ENCODE results near the gene ERC2. TPM values are rescaled to one million over a fixed set of nuclear protein-coding genes. Genes with fewer than 3 reads are reported as not detected.

Gene ERC2
- total RNA-seq, 3 donors from 2014 or later, result 0.16 TPM; not detected in 2

- no peak overlapping the region for H3K4me3 Mint-ChIP-seq
- no peaks in the 10 kb centered on the region for H3K4me1 Mint-ChIP-seq (ENCODE audit: low read depth)
Observed at GRCh38 chr3:55795746-55796145, 672.5 kb downstream of the ERC2 start.

GRCh38 chr3:55795296-55795695 lies 673.0 kb downstream of the ERC2 start:
- Mint-ChIP-seq H3K4me3 (no peak overlapping the region), H3K9me3 (peaks cover 6% of the 10 kb centered on the region), H3K27me3 (ENCODE audit: low read depth) (no peaks in the 10 kb centered on the region), H3K36me3 (ENCODE audit: insufficient read depth) (peaks cover 2% of the 10 kb centered on the region), H3K4me1 (ENCODE audit: low read depth) (no peaks in the 10 kb centered on the region)
- ATAC-seq (no peak), DNase-seq (no peak)

More at GRCh38 chr3:55795746-55796145, 672.5 kb downstream of the ERC2 start:
- DNase-seq, result no peak
- Mint-ChIP-seq H3K36me3 (ENCODE audit: insufficient read depth) (peaks cover 2% of the 10 kb centered on the region), H3K9me3 (peaks cover 6% of the 10 kb centered on the region), H3K27me3 (ENCODE audit: low read depth) (no peaks in the 10 kb centered on the region)
- ATAC-seq, result no peak

- Mint-ChIP-seq H3K9me3 (peaks cover 1% of the 10 kb centered on the region), H3K4me3 (no peak overlapping the region), H3K36me3 (ENCODE audit: insufficient read depth) (no peaks in the 10 kb centered on the region), H3K27me3 (ENCODE audit: low read depth) (no peaks in the 10 kb centered on the region), H3K4me1 (ENCODE audit: low read depth) (no peaks in the 10 kb centered on the region)
- no peak for ATAC-seq
- no peak for DNase-seq
Observed at GRCh38 chr3:55792742-55793141, 675.5 kb downstream of the ERC2 start.

GRCh38 chr3:55792009-55792408 lies 676.3 kb downstream of the ERC2 start:
- Mint-ChIP-seq H3K4me3 (no peak overlapping the region), H3K4me1 (ENCODE audit: low read depth) (no peaks in the 10 kb centered on the region), H3K9me3 (no peaks in the 10 kb centered on the region), H3K36me3 (ENCODE audit: insufficient read depth) (no peaks in the 10 kb centered on the region), H3K27me3 (ENCODE audit: low read depth) (no peaks in the 10 kb centered on the region)
- no peak for DNase-seq
- no peak for ATAC-seq

- no peaks in the 10 kb centered on the region for H3K36me3 Mint-ChIP-seq (ENCODE audit: insufficient read depth)
- DNase-seq (no peak), ATAC-seq (no peak)
- H3K4me1 Mint-ChIP-seq (ENCODE audit: low read depth), result no peaks in the 10 kb centered on the region
- H3K27me3 Mint-ChIP-seq (ENCODE audit: low read depth), result no peaks in the 10 kb centered on the region
- no peaks in the 10 kb centered on the region for H3K9me3 Mint-ChIP-seq
- no peak overlapping the region for H3K4me3 Mint-ChIP-seq
Observed at GRCh38 chr3:55790596-55791350, 677.5 kb downstream of the ERC2 start.

DNA sequence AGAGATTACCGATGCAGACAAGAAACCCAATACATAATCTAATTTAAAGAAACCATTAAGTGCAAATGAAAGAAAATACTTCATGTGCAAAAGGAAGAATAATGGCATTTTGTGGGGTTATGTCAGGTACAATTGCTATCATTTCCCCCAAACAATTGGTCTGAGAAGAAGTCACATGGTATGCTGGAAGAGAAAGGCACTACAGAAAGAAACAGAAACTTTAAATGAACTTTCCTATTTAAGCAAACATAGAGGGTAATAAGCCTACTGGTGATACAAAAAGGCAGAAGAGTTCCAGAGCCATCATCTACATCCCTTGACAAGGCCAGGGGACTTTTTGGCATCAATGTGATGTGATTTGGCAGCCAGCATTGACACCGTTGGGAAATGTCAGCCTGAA lies 678.8 kb downstream of the ERC2 start:
- no peaks in the 10 kb centered on the region for H3K27me3 Mint-ChIP-seq (ENCODE audit: low read depth)
- no peak for DNase-seq
- H3K4me3 Mint-ChIP-seq, result no peak overlapping the region
- no peak for ATAC-seq
- H3K9me3 Mint-ChIP-seq, result no peaks in the 10 kb centered on the region
- no peaks in the 10 kb centered on the region for H3K36me3 Mint-ChIP-seq (ENCODE audit: insufficient read depth)
- no peaks in the 10 kb centered on the region for H3K4me1 Mint-ChIP-seq (ENCODE audit: low read depth)

- no peaks in the 10 kb centered on the region for H3K9me3 Mint-ChIP-seq
- no peak for DNase-seq
- H3K4me1 Mint-ChIP-seq (ENCODE audit: low read depth), result no peaks in the 10 kb centered on the region
- no peak for ATAC-seq
- H3K27me3 Mint-ChIP-seq (ENCODE audit: low read depth), result no peaks in the 10 kb centered on the region
- H3K4me3 Mint-ChIP-seq, result no peak overlapping the region
- H3K36me3 Mint-ChIP-seq (ENCODE audit: insufficient read depth), result no peaks in the 10 kb centered on the region
Observed at GRCh38 chr3:55782807-55783206, 685.5 kb downstream of the ERC2 start.

DNA sequence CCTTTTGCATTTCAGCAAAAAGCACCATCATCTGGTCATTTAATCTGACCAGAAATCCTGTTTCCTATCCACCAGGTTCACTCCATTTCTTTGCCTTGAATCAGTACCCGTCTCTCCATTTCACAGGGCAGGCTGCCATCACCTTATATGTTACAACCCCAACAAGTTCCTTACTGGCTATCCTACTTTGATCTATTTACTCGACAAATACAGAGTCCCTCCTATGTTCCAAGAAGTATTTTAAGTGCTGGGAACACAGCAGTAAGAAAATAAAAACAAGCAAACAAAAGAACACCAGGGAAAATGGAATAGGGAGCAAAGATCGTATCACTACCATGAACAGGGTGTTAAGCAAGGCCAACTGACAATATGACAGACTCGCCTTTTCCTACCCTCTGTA lies 685.9 kb downstream of the ERC2 start:
- Mint-ChIP-seq H3K9me3 (no peaks in the 10 kb centered on the region), H3K27me3 (ENCODE audit: low read depth) (no peaks in the 10 kb centered on the region), H3K36me3 (ENCODE audit: insufficient read depth) (no peaks in the 10 kb centered on the region), H3K4me3 (no peak overlapping the region), H3K4me1 (ENCODE audit: low read depth) (no peaks in the 10 kb centered on the region)
- DNase-seq (no peak), ATAC-seq (no peak)

DNA sequence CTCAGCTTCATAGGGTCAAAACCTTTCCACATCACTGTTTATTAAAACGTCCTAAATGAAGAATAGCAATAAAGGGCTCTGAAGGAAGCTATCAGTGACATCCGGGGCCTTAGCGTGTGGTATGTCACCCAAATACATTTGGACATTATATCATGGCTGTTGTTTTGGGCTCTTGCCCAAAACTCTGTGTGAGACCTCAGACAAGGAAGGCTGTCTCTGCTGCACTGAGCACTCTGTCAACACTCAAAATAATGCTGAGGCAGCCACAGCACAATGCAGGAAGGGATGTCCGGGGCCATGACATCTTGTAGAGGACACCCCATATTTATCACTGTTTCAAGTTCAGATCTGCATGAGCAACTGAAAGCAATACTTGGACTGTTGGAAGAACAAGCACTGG lies 687.4 kb downstream of the ERC2 start:
- Mint-ChIP-seq H3K27me3 (ENCODE audit: low read depth) (no peaks in the 10 kb centered on the region), H3K36me3 (ENCODE audit: insufficient read depth) (no peaks in the 10 kb centered on the region), H3K4me3 (no peak overlapping the region), H3K9me3 (no peaks in the 10 kb centered on the region), H3K4me1 (ENCODE audit: low read depth) (no peaks in the 10 kb centered on the region)
- DNase-seq, result no peak
- no peak for ATAC-seq

DNA sequence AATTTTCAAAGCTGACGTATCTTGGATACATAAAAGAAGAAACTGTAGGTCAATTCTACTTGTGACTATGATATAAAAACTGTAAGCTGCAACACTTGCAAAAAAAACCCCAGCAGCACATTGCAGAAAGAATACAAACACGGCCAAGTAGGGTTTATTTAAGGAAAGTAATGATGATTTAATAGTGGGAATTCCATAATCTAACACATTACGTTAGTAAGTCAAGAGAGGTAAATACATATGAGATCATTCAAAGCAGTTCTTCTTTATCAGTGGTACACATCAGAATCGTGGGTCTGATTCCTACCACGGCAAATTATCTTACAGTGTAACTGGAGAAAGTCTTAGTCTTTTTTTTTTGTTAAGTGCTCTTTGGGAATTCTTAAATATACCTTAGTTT lies 688.7 kb downstream of the ERC2 start:
- Mint-ChIP-seq H3K36me3 (ENCODE audit: insufficient read depth) (no peaks in the 10 kb centered on the region), H3K9me3 (no peaks in the 10 kb centered on the region), H3K4me1 (ENCODE audit: low read depth) (no peaks in the 10 kb centered on the region), H3K4me3 (no peak overlapping the region), H3K27me3 (ENCODE audit: low read depth) (no peaks in the 10 kb centered on the region)
- ATAC-seq (no peak), DNase-seq (no peak)

GRCh38 chr3:55775366-55776154 lies 692.7 kb downstream of the ERC2 start:
- Mint-ChIP-seq H3K4me1 (ENCODE audit: low read depth) (no peaks in the 10 kb centered on the region), H3K9me3 (no peaks in the 10 kb centered on the region), H3K4me3 (no peak overlapping the region), H3K36me3 (ENCODE audit: insufficient read depth) (no peaks in the 10 kb centered on the region), H3K27me3 (ENCODE audit: low read depth) (no peaks in the 10 kb centered on the region)
- ATAC-seq, result no peak
- DNase-seq, result no peak

DNA sequence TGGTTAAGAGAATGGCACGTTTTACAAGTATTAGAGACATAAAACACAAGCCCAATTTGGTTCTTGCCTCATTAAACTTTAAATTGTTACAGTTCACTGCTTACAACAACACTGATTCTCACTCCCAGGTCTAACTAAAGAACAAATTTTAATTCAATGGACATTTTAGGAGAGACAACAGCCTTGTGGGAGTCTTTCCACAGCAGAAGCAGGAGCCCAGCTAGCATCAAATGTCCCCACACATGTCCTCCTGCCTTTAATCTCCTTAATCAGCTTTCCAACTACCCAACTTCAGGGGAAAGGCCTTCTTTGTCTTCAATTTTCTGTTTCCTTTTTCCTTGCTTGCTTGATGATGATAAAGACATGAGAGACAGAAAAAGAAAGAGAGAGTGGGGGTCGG lies 693.4 kb downstream of the ERC2 start:
- DNase-seq (no peak), ATAC-seq (no peak)
- Mint-ChIP-seq H3K4me3 (no peak overlapping the region), H3K27me3 (ENCODE audit: low read depth) (no peaks in the 10 kb centered on the region), H3K9me3 (no peaks in the 10 kb centered on the region), H3K4me1 (ENCODE audit: low read depth) (no peaks in the 10 kb centered on the region), H3K36me3 (ENCODE audit: insufficient read depth) (no peaks in the 10 kb centered on the region)

GRCh38 chr3:55771503-55771902 lies 696.8 kb downstream of the ERC2 start:
- DNase-seq, result no peak
- no peaks in the 10 kb centered on the region for H3K27me3 Mint-ChIP-seq (ENCODE audit: low read depth)
- no peaks in the 10 kb centered on the region for H3K36me3 Mint-ChIP-seq (ENCODE audit: insufficient read depth)
- no peaks in the 10 kb centered on the region for H3K9me3 Mint-ChIP-seq
- no peak for ATAC-seq
- H3K4me1 Mint-ChIP-seq (ENCODE audit: low read depth), result no peaks in the 10 kb centered on the region
- H3K4me3 Mint-ChIP-seq, result no peak overlapping the region

DNA sequence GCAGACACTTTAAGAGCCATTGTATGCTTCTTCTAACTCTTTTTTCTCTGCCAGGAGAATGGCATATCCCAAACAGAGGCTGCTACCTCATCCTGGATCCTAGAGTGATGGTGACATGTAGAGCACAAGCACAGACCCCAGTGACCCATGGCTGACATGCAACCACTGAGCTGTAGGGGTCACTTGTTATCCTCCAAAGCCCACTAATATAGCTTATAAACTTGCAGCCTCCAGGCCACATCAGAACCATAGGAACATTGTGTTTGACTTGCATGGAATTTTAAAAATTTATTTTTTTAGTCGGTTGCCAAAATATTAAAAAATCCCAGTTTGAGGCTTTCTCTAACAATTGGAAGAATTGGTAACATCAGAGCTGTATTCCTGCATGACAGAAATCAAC lies 698.2 kb downstream of the ERC2 start:
- no peaks in the 10 kb centered on the region for H3K4me1 Mint-ChIP-seq (ENCODE audit: low read depth)
- H3K27me3 Mint-ChIP-seq (ENCODE audit: low read depth), result no peaks in the 10 kb centered on the region
- no peaks in the 10 kb centered on the region for H3K9me3 Mint-ChIP-seq
- DNase-seq (no peak), ATAC-seq (no peak)
- H3K36me3 Mint-ChIP-seq (ENCODE audit: insufficient read depth), result no peaks in the 10 kb centered on the region
- no peak overlapping the region for H3K4me3 Mint-ChIP-seq

GRCh38 chr3:55766753-55767152 lies 701.5 kb downstream of the ERC2 start:
- DNase-seq (no peak), ATAC-seq (no peak)
- Mint-ChIP-seq H3K9me3 (no peaks in the 10 kb centered on the region), H3K36me3 (ENCODE audit: insufficient read depth) (no peaks in the 10 kb centered on the region), H3K4me1 (ENCODE audit: low read depth) (no peaks in the 10 kb centered on the region), H3K4me3 (no peak overlapping the region), H3K27me3 (ENCODE audit: low read depth) (no peaks in the 10 kb centered on the region)
